Renal cortical epithelial cell (primary cell): ENCODE results near the gene APCDD1. TPM values are rescaled to one million over a fixed set of nuclear protein-coding genes. Genes with fewer than 3 reads are reported as not detected.
A peak's percentile ranks its signal among the peaks of the same experiment; 100 is the strongest.
"Not testable (repeated sequence)": the region's sequence is repeated elsewhere in the genome, so short reads cannot be mapped to it uniquely, and the experiment has no call there.

ENCODE experiments used
- DNase-seq: peaks from one replicate; pipeline ENCODE4 v3.0.0-alpha.2; 2011; ENCODE audit warnings: low read depth
- total RNA-seq: library from RNA; depleted of rRNA; stranded (reverse); fragments of >200 nt; gene quantifications from 2 replicates; pipeline ENCODE4 v1.2.3, GENCODE V29; 2014

Gene APCDD1
- total RNA-seq, 1 donor from 2014 or later, result under 0.01 TPM

- DNase-seq, result no peak
Measured at GRCh38 chr18:10490401-10491165, 36.1 kb downstream of the APCDD1 start.

GRCh38 chr18:10495936-10496335 is 41.5 kb downstream of the APCDD1 start:
- no peak for DNase-seq

- DNase-seq, result no peak
Measured at GRCh38 chr18:10497206-10497749, 42.8 kb downstream of the APCDD1 start.

GRCh38 chr18:10499230-10499629 is 44.8 kb downstream of the APCDD1 start:
- DNase-seq, result no peak

- DNase-seq, result no peak
Measured at GRCh38 chr18:10500038-10500437, 45.6 kb downstream of the APCDD1 start.

GRCh38 chr18:10504723-10505122 is 50.3 kb downstream of the APCDD1 start:
- DNase-seq, result no peak

GRCh38 chr18:10505892-10506291 is 51.5 kb downstream of the APCDD1 start:
- not testable (repeated sequence) for DNase-seq

GRCh38 chr18:10508591-10508990 is 54.2 kb downstream of the APCDD1 start:
- no peak for DNase-seq

GRCh38 chr18:10511236-10511635 is 56.8 kb downstream of the APCDD1 start:
- DNase-seq, result no peak

GRCh38 chr18:10514082-10514481 is 59.6 kb downstream of the APCDD1 start:
- no peak for DNase-seq

GRCh38 chr18:10514601-10515000 is 60.2 kb downstream of the APCDD1 start:
- no peak for DNase-seq

GRCh38 chr18:10515456-10515855 is 61.0 kb downstream of the APCDD1 start:
- DNase-seq, result no peak

GRCh38 chr18:10516078-10516477 is 61.6 kb downstream of the APCDD1 start:
- no peak for DNase-seq

- DNase-seq, result peak; percentile 72
Measured at GRCh38 chr18:10518595-10519255, 64.3 kb downstream of the APCDD1 start.

- DNase-seq, result peak; percentile 15
Measured at GRCh38 chr18:10519366-10519765, 64.9 kb downstream of the APCDD1 start.

GRCh38 chr18:10519999-10520935 is 65.8 kb downstream of the APCDD1 start:
- peak; percentile 75 for DNase-seq

- DNase-seq, result no peak
Measured at GRCh38 chr18:10521566-10521965, 67.1 kb downstream of the APCDD1 start.

- no peak for DNase-seq
Measured at GRCh38 chr18:10522574-10522973, 68.1 kb downstream of the APCDD1 start.

GRCh38 chr18:10523544-10523943 is 69.1 kb downstream of the APCDD1 start:
- no peak for DNase-seq

GRCh38 chr18:10524507-10525370 is 70.3 kb downstream of the APCDD1 start:
- DNase-seq, result peak; percentile 85

- no peak for DNase-seq
Measured at GRCh38 chr18:10525371-10525691, 70.9 kb downstream of the APCDD1 start.
